GM21576 (cell line): ENCODE results near the gene KCNK2.

Source experiments
- ATAC-seq: cut with Tn5 transposase; IDR thresholded peaks from one replicate; pipeline ENCODE4 v1.9.1; 2021; ENCODE audit warnings: mild to moderate bottlenecking, moderate library complexity; ENCODE audit not compliant: unreplicated experiment

The KCNK2 gene

GRCh38 chr1:215082532-215083382 lies at the start of gene KCNK2:
Gene KCNK2, plus strand, starts transcription at chr1:215082737. Its CDS starts 649 bp downstream, at chr1:215083386.
- ATAC-seq, result no peak

GRCh38 chr1:215032911-215033526 lies 49.5 kb upstream of the KCNK2 start:
- ATAC-seq, result no peak

GRCh38 chr1:215040190-215040589 lies 42.3 kb upstream of the KCNK2 start:
- ATAC-seq, result no peak

GRCh38 chr1:215043401-215043800 lies 39.1 kb upstream of the KCNK2 start:
- no peak for ATAC-seq

GRCh38 chr1:215044151-215044550 lies 38.4 kb upstream of the KCNK2 start:
- ATAC-seq, result no peak

- ATAC-seq, result no peak
Measured at GRCh38 chr1:215045698-215046308, 36.7 kb upstream of the KCNK2 start.

GRCh38 chr1:215052256-215053015 lies 30.1 kb upstream of the KCNK2 start:
- ATAC-seq, result no peak

- ATAC-seq, result no peak
Measured at GRCh38 chr1:215054266-215054665, 28.3 kb upstream of the KCNK2 start.

GRCh38 chr1:215055281-215055935 lies 27.1 kb upstream of the KCNK2 start:
- ATAC-seq, result no peak

GRCh38 chr1:215056584-215056983 lies 26.0 kb upstream of the KCNK2 start:
- ATAC-seq, result no peak

GRCh38 chr1:215059947-215060346 lies 22.6 kb upstream of the KCNK2 start:
- ATAC-seq, result no peak

GRCh38 chr1:215064327-215064726 lies 18.2 kb upstream of the KCNK2 start:
- no peak for ATAC-seq

GRCh38 chr1:215071078-215071477 lies 11.5 kb upstream of the KCNK2 start:
- no peak for ATAC-seq

- ATAC-seq, result no peak
Measured at GRCh38 chr1:215076322-215076721, 6.2 kb upstream of the KCNK2 start.

GRCh38 chr1:215079456-215079855 lies 3.1 kb upstream of the KCNK2 start:
- ATAC-seq, result no peak

GRCh38 chr1:215081661-215082531 lies 641 bp upstream of the KCNK2 start:
- no peak for ATAC-seq

- ATAC-seq, result no peak
Measured at GRCh38 chr1:215083383-215083961, 935 bp downstream of the KCNK2 start.

- ATAC-seq, result no peak
Measured at GRCh38 chr1:215084621-215085020, 2.1 kb downstream of the KCNK2 start.

GRCh38 chr1:215087603-215088002 lies 5.1 kb downstream of the KCNK2 start:
- no peak for ATAC-seq
